K562 treated with DMSO at 1 percent for 4 hours (cell line): ENCODE data around the gene GOLGA8G. TPM values are rescaled to one million over a fixed set of nuclear protein-coding genes. Genes with fewer than 3 reads are reported as not detected.

ENCODE experiments used
- total RNA-seq: library from RNA; unstranded; fragments of 300-600 nt; gene quantifications from 2 replicates; pipeline ENCODE4 v1.2.3, GENCODE V29; 2022; ENCODE audit not compliant: insufficient read depth

The GOLGA8G gene
- total RNA-seq: 0.18 TPM in 1 of 2 replicates, not detected in the other

DNA sequence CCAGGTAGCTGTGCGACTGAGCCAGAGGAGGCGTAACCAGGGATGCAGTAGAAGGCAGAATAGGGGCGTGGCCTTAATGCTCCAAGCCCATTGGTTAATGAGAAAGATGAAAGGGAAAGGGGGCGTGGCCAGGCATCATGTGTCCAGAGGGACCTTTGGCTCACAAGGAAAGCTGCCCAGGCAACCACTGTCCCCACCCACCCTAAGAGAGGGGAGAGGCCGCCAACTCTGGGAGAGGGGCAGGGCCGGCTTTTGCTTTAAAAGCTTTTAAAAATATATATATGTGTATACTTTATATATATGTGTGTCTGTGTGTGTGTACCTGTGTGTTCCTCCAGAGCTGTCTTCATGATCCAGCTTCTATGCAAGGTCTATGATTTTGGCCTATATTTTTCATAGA lies at the start of gene GOLGA8G:
Gene GOLGA8G (minus strand): TSS at position 18 of the 400 bp plus-strand sequence. CDS start 62 bp downstream, outside the sequence.

DNA sequence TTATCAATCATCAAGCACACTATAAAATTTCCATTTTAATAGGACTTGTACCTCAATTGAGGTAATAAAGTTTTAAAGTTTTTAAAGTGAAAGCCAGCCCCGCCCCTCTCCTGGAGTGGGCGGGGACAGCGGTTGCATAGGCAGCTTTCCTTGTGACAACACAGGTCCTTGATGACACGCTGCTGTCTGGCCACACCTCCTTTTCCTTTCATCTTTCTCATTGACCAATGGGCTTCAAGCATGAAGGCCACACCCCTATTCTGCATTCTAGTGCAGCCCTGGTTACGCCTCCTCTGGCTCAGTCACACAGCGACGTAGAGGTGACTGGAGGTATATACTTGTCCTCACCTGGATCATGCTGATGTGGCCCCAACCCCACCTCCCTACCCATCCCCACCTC lies 20.5 kb upstream of the GOLGA8G start, which contains the start of gene GOLGA6L25:
Gene GOLGA6L25 (plus strand): TSS at position 301 of the 400 bp plus-strand sequence. CDS start 61 bp downstream, at position 362.

Other genes with a start within 250 kb of the GOLGA8G start
- 37.0 and 65.2 TPM in 2 replicates for gene HERC2, start 210.8 kb downstream of the GOLGA8G start, total RNA-seq
- not detected in 2 replicates for gene GOLGA6L24, start 174.9 kb downstream of the GOLGA8G start, total RNA-seq
- 0.32 TPM in 1 of 2 replicates, not detected in the other for gene GOLGA8F, start 154.3 kb downstream of the GOLGA8G start, total RNA-seq
- not detected in 2 replicates for gene GOLGA6L25, start 20.6 kb upstream of the GOLGA8G start, total RNA-seq
- not detected in 2 replicates for gene GOLGA8M, start 179.4 kb upstream of the GOLGA8G start, total RNA-seq